Astrocyte of the spinal cord (primary cell): ENCODE results near the gene INPP4B.

Experiments used
- DNase-seq: peaks from one replicate; pipeline ENCODE4 v3.0.0; 2011; ENCODE audit warnings: low read depth, low spot score
- H3K4me3 ChIP-seq: 2 replicates; pipeline ENCODE4 v1.5.1; 2011; ENCODE audit warnings: low read depth, mild to moderate bottlenecking, low read length, moderate library complexity
- in situ Hi-C: cut with HindIII; loops from 2 replicates; pipeline ENCODE4 v1.10.0; 2017; ENCODE audit warnings: low sequenced_read_pairs
- TF ChIP-seq, protein P1 (sequence below): IDR thresholded peaks from 2 replicates; pipeline ENCODE4 v1.5.1; 2012; ENCODE audit warnings: low read depth, mild to moderate bottlenecking, low read length, inconsistent platforms

The INPP4B gene

DNA sequence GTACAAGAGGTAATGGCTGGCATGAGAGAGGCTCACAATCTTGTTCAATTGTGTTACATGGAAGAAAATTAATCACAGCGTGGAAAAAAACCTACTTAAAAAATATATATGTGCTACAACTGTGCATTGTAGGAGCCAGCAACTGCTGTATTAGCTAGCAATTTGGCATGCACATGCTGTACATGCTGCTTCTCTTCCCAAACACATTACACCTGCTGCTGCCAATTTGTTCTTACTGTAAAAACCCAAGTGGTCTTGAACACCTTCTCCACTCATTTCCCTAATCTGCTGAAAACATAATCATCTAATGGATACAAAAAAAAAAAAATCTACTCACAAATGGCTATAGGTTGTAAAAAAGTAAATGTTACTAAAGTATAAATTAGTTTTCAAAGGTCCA, 264.2 kb downstream of the INPP4B start:
- TF ChIP-seq, protein P1, sequence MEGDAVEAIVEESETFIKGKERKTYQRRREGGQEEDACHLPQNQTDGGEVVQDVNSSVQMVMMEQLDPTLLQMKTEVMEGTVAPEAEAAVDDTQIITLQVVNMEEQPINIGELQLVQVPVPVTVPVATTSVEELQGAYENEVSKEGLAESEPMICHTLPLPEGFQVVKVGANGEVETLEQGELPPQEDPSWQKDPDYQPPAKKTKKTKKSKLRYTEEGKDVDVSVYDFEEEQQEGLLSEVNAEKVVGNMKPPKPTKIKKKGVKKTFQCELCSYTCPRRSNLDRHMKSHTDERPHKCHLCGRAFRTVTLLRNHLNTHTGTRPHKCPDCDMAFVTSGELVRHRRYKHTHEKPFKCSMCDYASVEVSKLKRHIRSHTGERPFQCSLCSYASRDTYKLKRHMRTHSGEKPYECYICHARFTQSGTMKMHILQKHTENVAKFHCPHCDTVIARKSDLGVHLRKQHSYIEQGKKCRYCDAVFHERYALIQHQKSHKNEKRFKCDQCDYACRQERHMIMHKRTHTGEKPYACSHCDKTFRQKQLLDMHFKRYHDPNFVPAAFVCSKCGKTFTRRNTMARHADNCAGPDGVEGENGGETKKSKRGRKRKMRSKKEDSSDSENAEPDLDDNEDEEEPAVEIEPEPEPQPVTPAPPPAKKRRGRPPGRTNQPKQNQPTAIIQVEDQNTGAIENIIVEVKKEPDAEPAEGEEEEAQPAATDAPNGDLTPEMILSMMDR, result no peak
- no peak overlapping the region for H3K4me3 ChIP-seq
- no peak for DNase-seq
- in situ Hi-C loops, result no loop called here

DNA sequence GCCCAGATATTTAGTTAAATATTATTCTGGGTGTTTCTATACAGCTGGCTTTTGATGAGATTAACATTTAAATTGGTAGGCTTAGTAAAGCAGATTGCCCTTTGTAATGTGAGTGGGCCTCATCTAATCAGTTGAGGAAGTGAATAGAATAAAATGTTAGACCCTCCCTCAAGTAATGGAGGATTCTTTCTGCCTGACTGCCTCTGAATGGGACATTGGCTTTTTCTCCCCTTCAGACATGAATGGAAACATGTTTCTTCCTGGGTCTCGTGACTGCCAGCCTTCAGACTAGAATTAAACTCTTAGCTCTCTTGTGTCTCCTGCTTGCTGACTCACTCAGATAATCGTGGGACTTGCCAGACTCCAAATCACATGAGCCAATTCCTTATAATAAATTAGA, 266.7 kb downstream of the INPP4B start:
- DNase-seq, result no peak
- H3K4me3 ChIP-seq, result no peak overlapping the region
- in situ Hi-C loops, result no loop called here
- TF ChIP-seq, protein P1, result no peak

- DNase-seq, result no peak
- in situ Hi-C loops, result no loop called here
- H3K4me3 ChIP-seq, result no peak overlapping the region
- TF ChIP-seq, protein P1, result no peak
These were observed 271.8 kb downstream of the INPP4B start for GRCh38 chr4:142574306-142574705.

- no peak for DNase-seq
- in situ Hi-C loops, result no loop called here
- no peak overlapping the region for H3K4me3 ChIP-seq
- TF ChIP-seq, protein P1, result no peak
These were observed 274.0 kb downstream of the INPP4B start for GRCh38 chr4:142572071-142572470.

- peak; percentile 28 for DNase-seq
- H3K4me3 ChIP-seq, result no peak overlapping the region
- TF ChIP-seq, protein P1, result no peak
- in situ Hi-C loops, result no loop called here
These were observed 278.3 kb downstream of the INPP4B start for GRCh38 chr4:142567620-142568451.

DNA sequence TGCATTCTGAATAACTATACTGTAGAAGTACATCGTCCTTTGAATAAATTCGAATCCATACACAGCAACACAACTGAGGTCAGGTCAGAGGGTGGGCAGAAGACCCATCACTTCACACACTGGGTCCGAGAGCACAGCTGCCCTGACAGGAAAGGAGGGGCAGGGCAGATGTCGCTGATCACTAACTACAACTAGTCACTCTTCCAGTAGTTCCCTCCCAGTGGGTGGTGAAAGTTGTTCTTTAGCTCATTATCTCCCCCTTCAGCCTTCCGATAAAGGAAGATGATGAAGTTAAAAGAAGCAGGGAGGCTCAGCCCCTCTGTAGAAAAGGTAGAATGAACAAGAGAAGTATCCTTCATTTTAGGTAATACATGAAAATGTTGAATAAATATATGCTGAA, 278.9 kb downstream of the INPP4B start:
- TF ChIP-seq, protein P1, result no peak
- no peak overlapping the region for H3K4me3 ChIP-seq
- DNase-seq, result no peak
- in situ Hi-C loops, result no loop called here

GRCh38 chr4:142566777-142567176, 279.3 kb downstream of the INPP4B start:
- TF ChIP-seq, protein P1, result no peak
- in situ Hi-C loops, result no loop called here
- no peak overlapping the region for H3K4me3 ChIP-seq
- DNase-seq, result no peak
